A549 (cell line): ENCODE results near the gene SHC2. TPM values are rescaled to one million over a fixed set of nuclear protein-coding genes. Genes with fewer than 3 reads are reported as not detected.

Source experiments
- ATAC-seq, 2 experiments: fragments of 200-7000 bp in 1 of 2; fragments of >200 bp in 1 of 2; cut with Nextera tagmentation in 1 of 2; cut with Tn5 transposase in 1 of 2; 3 replicates each; pipeline versions ENCODE4 v1.8.0 to v1.9.1; 2018 to 2020; ENCODE audit warnings: mild to moderate bottlenecking in 1 of 2, moderate library complexity in 1 of 2
- CTCF ChIA-PET: fragments of 300-600 bp; sonication (Branson Sonifier 250); formaldehyde crosslinking; extraction: SDS; loops from one replicate; lab custom pipeline; 2021; ENCODE audit warnings: antibody characterized with exemption, inconsistent platforms; lab: Yijun Ruan, JAX
- POLR2A ChIA-PET: fragments of 350-600 bp; formaldehyde crosslinking; extraction: SDS; loops from one replicate; lab custom pipeline; 2021; ENCODE audit warnings: antibody characterized with exemption, inconsistent platforms; lab: Yijun Ruan, JAX
- DNase-seq, 2 experiments: peaks; one replicate each; pipeline versions ENCODE4 v3.0.0 to v3.0.0-alpha.2; 2011 to 2016; ENCODE audit warnings: low read depth in 1 of 2, low spot score in 1 of 2
- FAIRE-seq: peaks from 2 replicates; lab custom pipeline; 2011; peaks lifted over from hg19 to GRCh38; lab: Jason Lieb, UNC
- H3K27ac ChIP-seq, 2 experiments: fragments of >200 bp; sonication (Bioruptor Twin); formaldehyde crosslinking; 3 replicates each; pipeline ENCODE4 v1.5.1; 2016 to 2017
- H3K4me1 ChIP-seq: fragments of >200 bp; sonication (Bioruptor Twin); formaldehyde crosslinking; 3 replicates; pipeline ENCODE4 v1.6.1; 2016
- H3K4me2 ChIP-seq: fragments of >200 bp; sonication (Bioruptor Twin); formaldehyde crosslinking; 3 replicates; pipeline ENCODE4 v1.6.1; 2016
- H3K4me3 ChIP-seq: fragments of >200 bp; sonication (Bioruptor Twin); formaldehyde crosslinking; 3 replicates; pipeline ENCODE4 v1.5.1; 2016
- H3K9me3 ChIP-seq: fragments of >200 bp; sonication (Bioruptor Twin); formaldehyde crosslinking; 3 replicates; pipeline ENCODE4 v1.6.1; 2016
- ATOH8 ChIP-seq: fragments of 250-450 bp; sonication (Bioruptor Pico); IDR thresholded peaks from 2 replicates; pipeline ENCODE4 v1.5.0; 2020; ENCODE audit warnings: low read depth, mild to moderate bottlenecking, moderate library complexity
- BCL3 ChIP-seq: fragments of >200 bp; sonication (Bioruptor Twin); formaldehyde crosslinking; IDR thresholded peaks from 3 replicates; pipeline ENCODE4 v1.6.1; 2016
- E2F6 ChIP-seq: IDR thresholded peaks from 2 replicates; pipeline ENCODE4 v1.6.1; 2012; ENCODE audit warnings: low read depth, borderline replicate concordance
- EHF ChIP-seq: fragments of 250-450 bp; sonication (Bioruptor Pico); IDR thresholded peaks from 2 replicates; pipeline ENCODE4 v1.5.0; 2020; ENCODE audit warnings: mild to moderate bottlenecking
- EHMT2 ChIP-seq: fragments of 200-600 bp; sonication (generic); IDR thresholded peaks from 2 replicates; pipeline ENCODE4 v1.6.1; 2016; ENCODE audit warnings: antibody characterized with exemption, low read depth, mild to moderate bottlenecking, moderate library complexity
- EP300 ChIP-seq, 2 experiments: fragments of >200 bp; sonication (Bioruptor Twin); formaldehyde crosslinking; IDR thresholded peaks; 2 replicates in 1 of 2; 3 replicates in 1 of 2; pipeline ENCODE4 v1.6.1; 2016 to 2017
- ESRRA ChIP-seq: fragments of 150-350 bp; IDR thresholded peaks from 2 replicates; pipeline ENCODE4 v1.6.1; 2014; ENCODE audit warnings: mild to moderate bottlenecking, low read length, borderline replicate concordance
- FOSB ChIP-seq: fragments of 250-450 bp; sonication (Bioruptor Pico); IDR thresholded peaks from 2 replicates; pipeline ENCODE4 v1.5.0; 2020; ENCODE audit warnings: mild to moderate bottlenecking, moderate library complexity
- FOSL2 ChIP-seq, 2 experiments: fragments of 450-650 bp in 1 of 2; fragments of >200 bp in 1 of 2; sonication (Bioruptor Twin) in 1 of 2; formaldehyde crosslinking; IDR thresholded peaks; 2 replicates each; pipeline versions ENCODE4 v1.5.0 to v1.6.1; 2016 to 2020; ENCODE audit warnings: mild to moderate bottlenecking in 1 of 2, moderate library complexity in 1 of 2
- HES2 ChIP-seq: fragments of >200 bp; sonication (Bioruptor Twin); formaldehyde crosslinking; IDR thresholded peaks from 2 replicates; pipeline ENCODE4 v1.6.1; 2016
- HEYL ChIP-seq: fragments of 250-450 bp; sonication (Bioruptor Pico); IDR thresholded peaks from 2 replicates; pipeline ENCODE4 v1.8.0; 2021; ENCODE audit warnings: mild to moderate bottlenecking, moderate library complexity
- HMGXB4 ChIP-seq: fragments of 250-450 bp; sonication (Bioruptor Pico); IDR thresholded peaks from 2 replicates; pipeline ENCODE4 v1.5.0; 2021; ENCODE audit warnings: mild to moderate bottlenecking, moderate library complexity, borderline replicate concordance
- HOXB13 ChIP-seq: fragments of 250-450 bp; sonication (Bioruptor Pico); IDR thresholded peaks from 2 replicates; pipeline ENCODE4 v1.5.0; 2020; ENCODE audit warnings: low read depth, mild to moderate bottlenecking, moderate library complexity
- MAFK ChIP-seq: fragments of 450-650 bp; IDR thresholded peaks from 2 replicates; pipeline ENCODE4 v1.6.1; 2014; ENCODE audit not compliant: partially characterized antibody
- MYC ChIP-seq: IDR thresholded peaks from 2 replicates; pipeline ENCODE4 v1.6.1; 2012; ENCODE audit warnings: mild to moderate bottlenecking, inconsistent platforms, low read length, improper control_type of control experiment, borderline replicate concordance
- NFE2L2 ChIP-seq: fragments of 150-350 bp; conservative IDR thresholded peaks from 2 replicates; pipeline ENCODE4 v1.6.1; 2014; ENCODE audit warnings: low read length
- PHF8 ChIP-seq: fragments of 200-600 bp; sonication (generic); IDR thresholded peaks from 2 replicates; pipeline ENCODE4 v1.6.1; 2016; ENCODE audit warnings: low read depth, mild to moderate bottlenecking, antibody characterized with exemption, moderate library complexity, borderline replicate concordance
- POLR2A ChIP-seq: IDR thresholded peaks from 2 replicates; pipeline ENCODE4 v1.6.1; 2012; ENCODE audit warnings: mild to moderate bottlenecking, low read length
- POLR2AphosphoS2 ChIP-seq: conservative IDR thresholded peaks from 2 replicates; pipeline ENCODE4 v1.6.1; 2012; ENCODE audit warnings: low read length, improper control_type of control experiment, inconsistent platforms
- REST ChIP-seq: fragments of 200-600 bp; sonication (generic); IDR thresholded peaks from 2 replicates; pipeline ENCODE4 v1.6.1; 2016; ENCODE audit warnings: antibody characterized with exemption, mild to moderate bottlenecking, moderate library complexity
- USF2 ChIP-seq: fragments of 450-650 bp; IDR thresholded peaks from 2 replicates; pipeline ENCODE4 v1.6.1; 2014; ENCODE audit warnings: antibody characterized with exemption
- ZSCAN20 ChIP-seq: fragments of 250-450 bp; sonication (Bioruptor Pico); IDR thresholded peaks from 2 replicates; pipeline ENCODE4 v1.8.0; 2022; ENCODE audit warnings: mild to moderate bottlenecking, moderate library complexity
- WGBS: methylation state at CpG from one replicate; pipeline ENCODE4 v1.1.6; 2017; ENCODE audit errors: missing lambda C conversion rate; 5-methylcytosine and 5-hydroxymethylcytosine counted together
- polyA minus RNA-seq: library from RNA; depleted of rRNA, polyadenylated mRNA; stranded (reverse); fragments of >200 nt; gene quantifications from 2 replicates; pipeline ENCODE4 v1.2.3, GENCODE V29; 2011; rRNA and poly(A)+ RNA removed
- polyA plus RNA-seq, 4 experiments: library from polyadenylated mRNA; depleted of rRNA in 3 of 4; stranded (reverse); fragments of >200 nt; fragmentation: RNase III in 1 of 4; extraction: RNeasy Plus Mini Kit Qiagen cat#74134 plus additional on column Dnase treatment in 1 of 4; gene quantifications; 2 replicates in 3 of 4; 3 replicates in 1 of 4; pipeline ENCODE4 v1.2.3, GENCODE V29; 2011 to 2017

Gene SHC2
- 0.36 and 0.87 TPM in 2 replicates for polyA plus RNA-seq (2011; rRNA removed)
- 0.26 TPM in 2 replicates for polyA plus RNA-seq (2012; cell fraction: cytosol; rRNA removed)
- polyA plus RNA-seq (2012; cell fraction: nucleus; rRNA removed) = 2.0 and 2.4 TPM in 2 replicates
- polyA plus RNA-seq (2017; fragmentation: RNase III; extraction: RNeasy Plus Mini Kit Qiagen cat#74134 plus additional on column Dnase treatment) = 0.21 to 0.66 TPM (median 0.58 TPM) in 3 replicates
- 0.44 and 0.70 TPM in 2 replicates for polyA minus RNA-seq

GRCh38 chr19:460877-461720, at the start of gene SHC2:
TSS of gene SHC2 (minus strand) at chr19:461033. CDS start at chr19:460996, 37 bp downstream.
- POLR2A ChIA-PET = interaction anchor here (0.7 kb wide), 1 partner anchor 84 kb away, joined by 3 read pairs; no protein-coding TSS in a partner anchor
- FAIRE-seq = no peak
- CTCF ChIA-PET = no interaction called here
- ATAC-seq = no peak
- Histone ChIP-seq H3K9me3 (no peaks in the 10 kb centered on the region), H3K4me1 (peaks cover 9% of the 10 kb centered on the region; the same call in 1 of the 3 replicates), H3K4me3 (peak within 1 kb of the TSS; percentile 62), H3K4me2 (peak within 1 kb of the TSS; percentile 74), H3K27ac (peak within 1 kb of the TSS; percentile 75 to 93)
- TF ChIP-seq HMGXB4 (CRISPR knock-in tag) = no peak
- TF ChIP-seq ESRRA = no peak
- no peak for TF ChIP-seq MAFK
- TF ChIP-seq EP300 (IDR thresholded peaks at IDR 0.05) = no peak
- no peak for TF ChIP-seq FOSB (CRISPR knock-in tag)
- TF ChIP-seq EHF (CRISPR knock-in tag) = no peak
- no peak for TF ChIP-seq EHMT2
- no peak for TF ChIP-seq USF2
- no peak for TF ChIP-seq HOXB13 (CRISPR knock-in tag)
- TF ChIP-seq E2F6 = no peak
- no peak for TF ChIP-seq MYC
- TF ChIP-seq HEYL (CRISPR knock-in tag) = no peak
- TF ChIP-seq NFE2L2 = no peak
- TF ChIP-seq, all 56 proteins: peak for 0
- DNase-seq = no peak
- WGBS = 0% methylated on average over 1 of the region's 85 CpGs

- Histone ChIP-seq H3K9me3 (no peaks in the 10 kb centered on the region), H3K4me2 (peak overlapping the region; percentile 99), H3K4me3 (peak overlapping the region; percentile 99), H3K27ac (peak overlapping the region; percentile 99 to 100), H3K4me1 (peaks cover 4% of the 10 kb centered on the region; the same call in 1 of the 3 replicates)
- ATAC-seq = no peak
- no peak for FAIRE-seq
- no peak for DNase-seq
- WGBS = 64% methylated on average over 29 of the region's 32 CpGs
- ChIA-PET POLR2A (no interaction called here), CTCF (interaction anchor here (2.4 to 3.5 kb wide), 3 partner anchors 13 to 76 kb away, joined by 4 to 17 read pairs (median 16); partner anchors contain the start of genes CDC34 and MADCAM1)
- TF ChIP-seq REST = no peak
- TF ChIP-seq ATOH8 = no peak
- no peak for TF ChIP-seq FOSL2 (IDR thresholded peaks at IDR 0.05)
- no peak for TF ChIP-seq FOSL2 (CRISPR knock-in tag; IDR thresholded peaks at IDR 0.05)
- TF ChIP-seq POLR2AphosphoS2 = no peak
- TF ChIP-seq PHF8 = no peak
- no peak for TF ChIP-seq HES2
- no peak for TF ChIP-seq BCL3
- TF ChIP-seq ZSCAN20 (CRISPR knock-in tag) = no peak
- TF ChIP-seq NFE2L2 = no peak
- TF ChIP-seq POLR2A = no peak
Observed at GRCh38 chr19:508204-509150, 47.6 kb upstream of the SHC2 start.
